Muscle layer of duodenum (tissue), 2 donors: Measurements from ENCODE around the gene FLT4.

Experiments
- H3K27ac ChIP-seq: one replicate; pipeline ENCODE4 v1.7.0; 2013; ENCODE audit warnings: mild to moderate bottlenecking, low read length
- H3K27me3 ChIP-seq: one replicate; pipeline ENCODE4 v1.7.0; 2013; ENCODE audit warnings: low read depth, mild to moderate bottlenecking, control low read depth, low read length
- H3K36me3 ChIP-seq, 2 donors: one replicate each; pipeline ENCODE4 v1.7.0; 2013; ENCODE audit warnings: low read length in 2 of 2, control low read depth in 1 of 2, mild to moderate bottlenecking in 1 of 2; ENCODE audit not compliant: insufficient read depth in 2 of 2, control insufficient read depth in 1 of 2
- H3K4me1 ChIP-seq, 2 donors: one replicate each; pipeline ENCODE4 v1.7.0; 2013; ENCODE audit warnings: low read length in 2 of 2, mild to moderate bottlenecking in 2 of 2, control low read depth in 1 of 2, moderate library complexity in 1 of 2; ENCODE audit not compliant: insufficient read depth in 2 of 2, control insufficient read depth in 1 of 2
- H3K4me3 ChIP-seq, 2 donors: one replicate each; pipeline ENCODE4 v1.7.0; 2013; ENCODE audit warnings: low read length in 2 of 2, low read depth in 1 of 2, mild to moderate bottlenecking in 1 of 2
- H3K9me3 ChIP-seq, 2 donors: one replicate each; pipeline ENCODE4 v1.7.0; 2013; ENCODE audit warnings: low read length in 2 of 2, control low read depth in 1 of 2, mild to moderate bottlenecking in 1 of 2; ENCODE audit not compliant: control insufficient read depth in 1 of 2
- donor health status: healthy.

The FLT4 gene

GRCh38 chr5:180557217-180557809 is 92.1 kb downstream of the FLT4 start:
- H3K4me1 ChIP-seq: no peaks in the 10 kb centered on the region

GRCh38 chr5:180555168-180555921 is 94.1 kb downstream of the FLT4 start:
- peaks cover 7 to 15% of the 10 kb centered on the region in 2 donors for H3K36me3 ChIP-seq
- H3K4me1 ChIP-seq: no peaks in the 10 kb centered on the region
- no peaks in the 10 kb centered on the region for H3K9me3 ChIP-seq
- no peak overlapping the region for H3K27ac ChIP-seq
- H3K27me3 ChIP-seq: no peaks in the 10 kb centered on the region
- no peak overlapping the region for H3K4me3 ChIP-seq

More at GRCh38 chr5:180557217-180557809, 92.1 kb downstream of the FLT4 start:
- Histone ChIP-seq H3K27ac (no peak overlapping the region), H3K9me3 (no peaks in the 10 kb centered on the region), H3K36me3 (peaks cover 6 to 11% of the 10 kb centered on the region in 2 donors), H3K27me3 (no peaks in the 10 kb centered on the region), H3K4me3 (no peak overlapping the region)

- no peak overlapping the region for H3K27ac ChIP-seq
- H3K9me3 ChIP-seq: no peaks in the 10 kb centered on the region
- H3K36me3 ChIP-seq: peaks cover 7 to 21% of the 10 kb centered on the region in 2 donors
- no peaks in the 10 kb centered on the region for H3K4me1 ChIP-seq
- H3K27me3 ChIP-seq: no peaks in the 10 kb centered on the region
- H3K4me3 ChIP-seq: no peak overlapping the region
Measured at GRCh38 chr5:180553530-180553929, 95.9 kb downstream of the FLT4 start.
